Upper lobe of left lung (tissue), 4 donors: ENCODE measurements around the gene ARMH4.

ENCODE experiments used
- CTCF ChIP-seq, 6 experiments: fragments of 450-650 bp in 4 of 6; fragments of 200-600 bp in 2 of 6; sonication (generic) in 2 of 6; IDR thresholded peaks; one replicate each; pipeline ENCODE4 v1.5.1; 2016 to 2019; ENCODE audit warnings: antibody characterized with exemption in 6 of 6
- POLR2A ChIP-seq, 4 donors: fragments of 450-650 bp; IDR thresholded peaks; one replicate each; pipeline ENCODE4 v1.5.1; 2016 to 2017; ENCODE audit warnings: antibody characterized with exemption in 4 of 4, mild to moderate bottlenecking in 2 of 4
- POLR2AphosphoS5 ChIP-seq, 2 donors: sonication (generic); formaldehyde crosslinking; IDR thresholded peaks; one replicate each; pipeline ENCODE4 v1.5.1; 2017; ENCODE audit warnings: antibody characterized with exemption in 2 of 2

DNA sequence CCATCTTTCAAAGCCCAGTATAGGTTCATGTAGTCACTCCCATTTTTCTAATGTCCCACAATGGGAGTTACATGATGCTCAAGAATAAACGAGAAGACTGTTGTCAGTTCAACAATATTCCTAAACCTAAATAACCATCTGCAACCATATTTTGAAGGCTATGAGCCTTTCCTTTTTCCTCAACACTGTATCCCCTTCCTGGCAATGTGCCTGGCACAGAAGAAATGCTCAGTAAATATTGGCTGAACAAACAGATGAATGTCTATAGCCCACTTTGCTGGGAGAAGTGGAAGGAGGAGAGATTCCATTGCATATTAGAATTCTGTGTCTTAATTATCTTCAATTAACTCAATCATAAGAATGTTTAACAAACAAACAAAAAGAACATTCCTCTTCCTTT, 6.1 kb downstream of the ARMH4 start:
- no peak for TF ChIP-seq POLR2A (IDR thresholded peaks at IDR 0.05)
- no peak for TF ChIP-seq CTCF (IDR thresholded peaks at IDR 0.05)
- TF ChIP-seq POLR2AphosphoS5 (IDR thresholded peaks at IDR 0.05) = no peak
